ENCODE results near the gene CDH18.
"Not testable (repeated sequence)": the region's sequence is repeated elsewhere in the genome, so short reads cannot be mapped to it uniquely, and the experiment has no call there.

Gene CDH18

DNA sequence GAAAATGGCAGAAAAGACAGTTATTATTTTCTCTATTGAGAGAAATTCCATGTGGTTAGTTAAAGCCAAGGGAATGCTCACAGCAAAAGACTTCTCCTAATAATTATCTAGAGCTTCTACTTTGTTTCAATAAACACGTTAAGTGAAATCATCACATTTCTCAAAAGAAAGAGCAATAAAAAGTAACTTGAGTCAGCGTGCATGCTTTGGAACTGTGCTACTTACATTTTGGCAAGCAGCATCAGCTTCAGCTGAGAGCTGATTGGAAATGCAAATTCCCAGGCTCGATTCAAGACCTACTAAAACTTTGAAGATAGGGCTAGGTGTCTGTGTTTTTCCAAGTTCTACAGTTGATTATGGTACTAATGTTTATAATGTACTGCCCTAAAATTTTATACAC, 132.1 kb downstream of the CDH18 start:
- DNase-seq, result no peak

DNA sequence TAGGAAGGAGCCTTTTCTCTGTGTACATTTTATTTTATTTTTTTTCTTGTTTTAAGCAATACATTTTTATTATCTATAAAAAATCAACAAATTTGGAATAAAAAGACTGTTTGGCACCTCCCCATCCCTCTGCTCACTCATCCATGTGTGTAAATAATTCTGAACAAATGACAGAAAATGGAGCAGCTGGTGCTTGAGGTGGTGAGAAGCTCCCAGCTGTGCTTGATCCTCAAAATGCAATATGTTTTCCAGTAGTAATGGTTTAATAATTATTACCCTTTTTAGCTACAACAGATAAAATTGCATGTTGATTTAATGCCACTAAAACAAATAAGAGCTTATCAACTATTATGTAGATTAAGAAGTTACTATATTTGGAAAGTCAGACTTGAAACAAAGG, 132.5 kb downstream of the CDH18 start:
- DNase-seq, result no peak

DNA sequence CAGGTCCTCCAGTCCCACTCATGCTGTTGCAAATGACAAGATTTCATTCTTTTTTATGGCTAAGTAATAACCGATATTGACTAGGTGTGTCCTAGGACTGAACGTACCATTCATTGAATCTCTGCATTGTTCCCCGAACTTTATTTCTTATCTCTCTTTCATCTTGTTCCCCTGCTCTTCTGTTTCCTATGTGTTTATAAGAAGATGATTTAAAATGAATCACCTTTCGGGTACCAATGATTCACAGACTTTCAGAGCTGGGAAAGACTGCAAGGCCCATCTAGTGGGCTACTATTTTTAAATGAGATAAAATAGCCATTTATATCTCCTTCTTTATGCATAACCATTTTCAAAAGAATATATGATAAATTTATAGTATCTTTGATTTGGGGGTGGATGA, 133.0 kb downstream of the CDH18 start:
- DNase-seq, result no peak

DNA sequence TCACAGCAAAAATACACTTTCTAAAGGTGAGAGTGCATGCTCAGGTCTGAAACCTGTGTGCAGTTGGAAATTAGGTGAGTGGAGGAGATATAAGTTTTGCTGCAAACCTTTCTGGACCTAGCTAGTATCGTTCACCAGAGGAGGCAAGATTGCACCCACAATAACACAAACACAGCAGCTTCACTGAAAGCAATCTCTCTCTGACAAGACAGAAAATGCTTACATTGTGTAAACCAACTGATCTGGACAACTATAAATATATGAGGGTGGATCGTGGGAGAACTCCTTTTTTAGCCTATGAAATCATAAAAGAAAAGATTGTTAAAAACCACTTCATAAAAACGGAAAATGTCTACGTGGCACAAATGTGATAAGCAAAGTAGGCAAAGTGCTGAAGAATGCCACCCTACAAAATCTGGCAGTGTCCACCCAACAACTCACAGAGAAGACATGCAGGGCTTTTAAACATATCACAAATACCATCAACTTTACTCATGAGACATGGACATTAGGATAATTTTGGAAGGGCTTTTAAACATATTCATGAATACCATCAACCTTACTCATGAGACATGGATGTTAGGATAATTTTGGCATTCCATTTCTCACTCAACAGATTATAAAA, 134.3 kb downstream of the CDH18 start:
- no peak for DNase-seq

DNA sequence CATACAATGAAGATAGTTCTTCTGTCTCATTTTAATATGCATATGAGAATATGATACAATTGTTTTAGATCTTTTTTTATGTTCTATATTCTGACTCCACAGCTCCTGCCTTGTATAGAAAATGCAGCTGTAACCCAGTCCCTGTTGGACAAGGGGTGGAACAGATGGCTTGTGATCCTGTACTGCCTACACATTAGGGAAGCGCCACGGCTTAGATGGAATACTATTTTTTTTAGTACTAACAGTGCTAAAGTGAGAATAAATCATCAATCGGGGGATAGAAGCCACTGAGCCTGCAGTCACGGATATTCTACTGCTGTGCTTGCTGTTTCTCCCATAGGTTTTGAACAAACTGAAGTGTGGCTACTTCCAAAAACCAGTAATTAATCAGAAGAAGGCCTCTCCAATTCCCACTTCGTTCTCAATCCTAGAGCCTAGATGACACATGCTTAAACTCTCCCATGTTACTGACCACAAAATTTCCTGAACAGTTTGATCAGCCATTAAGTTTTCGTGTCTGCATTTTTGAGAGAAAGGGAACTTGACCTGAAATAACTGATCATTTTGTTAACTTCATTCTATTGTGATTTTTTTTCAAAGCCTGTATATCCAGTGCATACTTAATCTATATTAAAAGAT, 150.3 kb downstream of the CDH18 start:
- DNase-seq, result no peak

DNA sequence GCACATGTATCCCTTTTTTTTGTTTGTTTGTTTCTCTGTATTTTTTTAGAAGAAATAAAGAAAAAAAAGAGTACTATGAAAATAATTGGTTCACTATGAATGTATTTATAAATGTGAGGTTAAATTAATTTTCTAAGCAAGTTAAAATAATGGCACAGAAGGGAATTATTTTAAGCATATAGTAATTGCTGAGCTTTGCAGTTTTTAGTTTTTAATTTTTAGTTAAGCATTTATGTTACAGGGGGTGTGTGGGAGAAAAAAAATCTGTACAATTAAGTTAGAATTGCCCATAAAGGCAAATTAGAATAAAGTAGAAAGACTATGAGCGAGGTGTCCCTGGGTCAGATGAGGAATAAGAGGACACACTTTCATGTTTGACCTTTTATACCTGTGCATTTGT, 152.6 kb downstream of the CDH18 start:
- no peak for DNase-seq

DNA sequence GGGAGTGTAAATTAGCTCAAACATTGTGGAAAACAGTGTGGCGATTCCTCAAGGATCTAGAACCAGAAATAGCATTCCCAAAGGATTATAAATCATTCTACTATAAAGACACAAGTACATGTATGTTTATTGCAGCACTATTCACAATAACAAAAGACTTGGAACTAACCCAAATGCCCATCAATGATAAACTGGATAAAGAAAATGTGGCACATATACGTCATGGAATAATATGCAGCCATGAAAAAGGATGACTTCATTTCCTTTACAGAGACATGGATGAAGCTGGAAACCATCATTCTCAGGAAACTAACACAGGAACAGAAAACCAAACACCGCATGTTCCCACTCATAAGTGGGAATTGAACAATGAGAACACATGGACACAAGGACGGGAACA, 175.3 kb downstream of the CDH18 start:
- DNase-seq, result not testable (repeated sequence)

DNA sequence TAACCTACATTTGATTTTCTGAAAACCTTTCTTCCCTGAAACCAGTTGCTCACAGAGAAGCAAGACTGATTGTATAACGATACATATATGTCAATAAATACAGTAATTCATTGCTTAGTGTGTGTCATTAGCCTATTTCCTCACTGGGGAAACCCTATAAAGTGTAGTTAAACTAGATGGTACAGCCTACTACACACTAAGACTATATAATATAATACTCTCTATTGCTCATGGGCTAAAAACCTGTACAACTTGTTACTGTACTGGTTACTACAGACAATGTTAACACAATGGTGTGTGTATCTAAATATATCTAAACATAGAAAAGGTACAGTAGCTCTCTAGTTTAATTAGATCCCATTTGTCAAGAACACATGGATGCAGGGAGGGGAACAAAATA, 181.2 kb downstream of the CDH18 start:
- DNase-seq, result no peak

DNA sequence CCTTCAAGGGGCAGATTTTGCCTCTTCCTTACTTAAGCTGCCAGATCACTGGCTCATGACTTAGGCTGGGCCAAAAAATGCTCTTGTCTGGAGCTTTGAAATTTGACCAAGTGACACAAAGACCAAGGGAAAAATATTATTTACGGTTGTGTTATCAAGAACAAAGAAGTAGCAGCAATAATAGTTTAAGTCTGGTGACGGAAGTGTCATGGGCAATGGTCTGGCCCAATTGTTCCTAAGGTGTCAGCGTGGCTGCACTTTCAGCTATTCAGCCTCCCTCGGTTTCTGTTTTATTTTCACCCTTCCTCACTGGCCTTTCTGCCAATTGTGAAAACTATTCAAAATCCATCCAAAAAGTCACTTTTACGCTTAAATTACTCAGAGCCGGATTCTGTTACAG, 185.3 kb downstream of the CDH18 start:
- DNase-seq, result no peak

DNA sequence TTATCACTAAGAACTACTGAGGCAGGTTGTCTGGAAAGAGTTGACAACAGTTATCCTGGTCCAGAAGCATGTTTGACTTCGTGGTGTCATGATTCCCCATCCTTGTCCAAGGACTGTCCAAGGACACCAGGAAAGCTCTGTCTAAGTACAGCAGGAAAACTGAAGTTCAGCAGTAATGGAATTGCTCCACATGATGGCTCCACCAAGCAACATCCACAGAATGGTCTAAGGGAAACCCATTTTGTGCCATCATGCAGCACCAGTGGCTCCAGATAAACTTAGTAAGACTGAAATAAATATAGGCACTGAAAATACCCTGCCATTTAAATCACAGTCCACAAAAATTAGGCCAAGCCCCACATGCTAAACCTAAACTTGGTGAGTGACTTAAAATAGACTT, 192.8 kb downstream of the CDH18 start:
- DNase-seq, result no peak

DNA sequence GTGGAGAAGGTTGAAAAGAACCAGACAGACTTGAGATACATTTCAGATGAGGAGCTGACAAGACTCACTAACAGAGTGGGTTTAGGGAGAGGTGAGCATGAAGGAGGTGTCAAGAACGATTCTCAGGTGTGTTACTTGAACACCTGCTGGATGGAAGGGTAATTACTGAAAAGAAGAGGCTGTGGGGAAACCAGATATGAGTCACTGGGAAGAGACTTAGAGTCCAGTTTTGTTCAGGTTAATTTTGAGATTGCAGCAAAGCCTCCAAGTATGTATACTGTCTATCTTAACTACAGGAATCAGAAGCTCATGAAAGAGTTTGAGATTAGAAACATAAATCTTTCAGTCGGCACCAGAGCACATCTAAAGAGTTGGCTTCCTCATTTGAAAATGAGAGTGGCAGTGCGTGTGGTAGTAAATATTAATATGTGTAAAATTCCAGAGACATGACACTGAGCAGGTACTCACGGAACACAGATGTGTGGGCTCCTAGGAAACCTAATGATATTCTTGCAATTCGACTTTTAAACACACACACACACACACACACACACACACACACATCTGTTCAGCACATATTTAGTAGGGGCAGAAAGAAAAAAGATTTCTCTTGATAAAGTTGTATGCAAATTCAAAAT, 197.1 kb downstream of the CDH18 start:
- no peak for DNase-seq

DNA sequence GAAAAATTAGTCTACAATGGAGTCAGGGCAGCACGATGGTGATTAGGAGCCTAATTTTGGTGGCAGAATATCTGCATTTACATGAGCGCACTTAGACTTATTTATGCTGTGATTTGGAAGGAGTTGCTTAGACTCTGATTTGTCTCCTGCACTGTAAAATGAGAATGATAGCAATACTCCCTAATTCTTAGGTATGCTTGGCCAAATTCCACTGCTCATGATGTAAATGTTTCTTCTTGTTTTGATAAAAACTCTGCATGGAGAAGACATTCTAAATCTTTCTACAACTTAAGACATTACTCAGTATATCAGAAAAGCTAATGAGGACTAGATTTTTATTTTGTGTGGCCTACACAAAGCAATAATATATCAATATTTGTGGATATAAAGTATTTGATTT, 205.4 kb downstream of the CDH18 start:
- no peak for DNase-seq

DNA sequence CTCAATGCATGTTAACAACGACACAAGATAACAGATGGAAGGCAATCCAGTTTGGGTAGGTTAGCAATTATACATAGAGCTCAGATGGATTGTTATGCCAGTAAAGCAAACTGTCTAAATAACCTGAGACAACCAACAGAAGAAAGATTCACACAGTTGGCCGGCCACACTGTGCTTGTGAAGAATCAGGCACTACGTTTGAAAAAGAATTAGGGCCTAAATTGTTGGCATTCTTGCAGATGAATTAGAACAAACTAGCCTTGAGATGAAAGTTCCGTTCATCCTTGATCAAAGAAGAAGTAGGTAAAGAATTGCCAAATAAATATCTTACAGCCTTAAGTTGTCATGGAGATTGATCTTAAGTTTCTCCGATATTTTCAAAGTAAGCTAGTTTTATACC, 210.6 kb downstream of the CDH18 start:
- DNase-seq, result no peak

DNA sequence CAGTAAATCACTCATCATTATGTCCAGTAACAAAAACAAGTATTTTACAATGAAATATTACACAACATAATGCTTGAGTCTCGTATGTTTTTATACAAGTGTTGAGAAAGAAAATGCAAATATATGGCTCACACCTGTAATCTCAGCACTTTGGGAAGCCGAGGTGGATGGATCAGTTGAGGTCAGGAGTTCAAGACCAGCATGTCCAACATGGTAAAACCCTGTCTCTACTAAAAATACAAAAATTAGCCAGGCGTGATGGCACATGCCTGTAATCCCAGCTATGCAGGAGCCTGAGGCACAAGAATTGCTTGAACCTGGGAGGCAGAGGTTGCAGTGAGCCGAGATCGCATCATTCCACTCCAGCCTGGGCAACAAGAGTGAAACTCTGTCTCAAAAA, 211.1 kb downstream of the CDH18 start:
- not testable (repeated sequence) for DNase-seq

DNA sequence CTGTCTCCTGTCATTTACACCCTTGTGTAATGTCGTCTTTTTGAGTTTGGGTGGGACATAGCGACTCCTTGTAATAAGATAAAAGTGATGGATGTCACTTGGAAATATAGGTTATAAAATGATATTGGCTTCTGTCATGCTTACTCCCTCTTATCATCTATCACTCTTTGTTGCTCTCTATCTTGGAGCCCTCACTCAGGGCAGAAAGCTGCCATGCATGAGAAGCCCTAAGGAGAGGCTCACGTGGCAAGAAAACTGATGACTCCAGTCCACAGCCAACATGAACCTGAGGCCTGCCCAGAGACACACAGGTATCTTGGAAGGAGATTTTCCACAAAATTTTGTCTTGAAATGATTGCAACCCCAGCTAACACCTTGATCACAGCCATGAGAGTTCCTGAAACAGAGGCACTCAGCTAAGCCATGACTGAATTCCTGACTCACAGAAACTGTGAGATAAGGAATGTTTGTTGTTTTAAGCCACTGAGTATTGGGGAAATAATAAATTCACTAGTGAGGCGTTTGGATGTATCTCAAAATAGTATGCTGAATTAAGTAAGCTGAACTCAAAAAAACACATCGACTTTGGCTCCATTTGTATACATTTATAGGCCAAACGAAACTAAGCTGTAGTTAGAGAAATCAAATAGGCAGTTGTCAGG, 216.7 kb downstream of the CDH18 start:
- no peak for DNase-seq

DNA sequence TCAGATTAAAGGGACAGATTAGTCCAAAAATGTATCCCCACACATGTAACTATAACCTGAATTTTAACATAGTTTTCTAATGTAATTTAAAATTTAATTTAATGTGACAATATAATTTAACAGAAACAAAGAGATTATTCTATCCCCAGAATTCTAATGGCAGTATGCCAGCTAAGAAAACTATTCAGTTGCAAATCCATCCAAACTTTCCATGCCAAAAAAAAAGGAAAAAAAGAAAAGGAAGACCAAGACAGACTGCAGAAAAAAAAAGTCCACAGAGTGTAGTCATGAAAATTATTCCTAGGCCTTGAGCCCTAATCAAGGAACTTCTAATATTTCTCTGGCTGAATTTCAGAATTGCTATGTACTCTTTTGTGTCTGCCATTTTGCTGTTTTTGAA, 217.6 kb downstream of the CDH18 start:
- no peak for DNase-seq

DNA sequence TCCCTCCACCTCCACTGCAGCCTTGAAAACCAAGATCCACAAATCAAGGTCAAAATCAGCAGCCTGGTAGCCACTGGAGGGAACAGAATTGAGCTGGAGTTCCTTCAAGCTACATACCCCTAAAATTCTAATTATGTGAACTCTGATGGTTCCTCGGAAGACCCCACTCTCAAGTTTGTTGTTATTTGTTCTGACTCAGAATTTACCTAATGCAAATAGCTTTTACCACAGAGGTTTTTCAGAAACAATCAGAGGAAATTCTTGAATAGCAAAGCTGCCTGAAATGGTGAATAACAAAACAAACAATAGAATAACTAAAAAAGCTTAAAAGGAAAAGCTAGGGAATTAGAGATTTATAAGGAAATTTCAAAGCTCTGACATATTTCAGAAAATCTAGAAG, 220.0 kb downstream of the CDH18 start:
- no peak for DNase-seq

DNA sequence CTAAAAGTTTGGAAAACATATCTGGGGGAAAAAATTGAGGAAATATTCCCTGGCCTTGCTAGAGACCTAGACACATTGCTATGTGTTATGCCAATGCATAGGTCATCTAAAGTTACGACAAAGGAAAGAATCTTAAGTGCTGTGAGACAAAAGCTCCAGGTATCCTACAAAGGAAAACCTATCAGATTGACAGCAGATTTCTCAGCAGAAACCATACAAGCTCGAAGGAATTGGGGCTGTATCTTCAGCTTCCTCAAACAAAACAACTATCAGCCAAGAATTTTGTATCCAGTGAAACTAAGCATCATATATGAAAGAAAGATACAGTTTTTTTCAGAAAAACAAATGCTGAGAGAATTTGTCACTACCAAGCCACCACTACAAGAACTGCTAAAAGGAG, 234.4 kb downstream of the CDH18 start:
- no peak for DNase-seq

DNA sequence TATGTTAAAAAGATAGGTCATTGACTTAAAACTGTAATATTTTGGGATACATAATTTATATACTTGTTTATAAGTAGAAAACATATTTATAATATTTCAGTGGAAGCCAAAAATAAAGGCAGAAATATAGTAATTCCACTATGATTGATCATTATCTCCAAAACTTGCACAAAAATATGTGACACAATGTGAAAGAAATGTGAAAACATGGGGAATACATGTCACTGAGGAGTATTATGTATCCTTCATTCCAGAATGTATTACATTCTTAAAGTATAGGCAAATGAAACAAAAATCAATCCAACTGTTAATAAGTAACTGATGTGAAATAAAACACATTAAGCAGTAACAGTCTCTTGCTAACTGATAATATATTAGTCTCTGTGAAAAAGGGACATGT, 236.7 kb downstream of the CDH18 start:
- DNase-seq, result no peak

DNA sequence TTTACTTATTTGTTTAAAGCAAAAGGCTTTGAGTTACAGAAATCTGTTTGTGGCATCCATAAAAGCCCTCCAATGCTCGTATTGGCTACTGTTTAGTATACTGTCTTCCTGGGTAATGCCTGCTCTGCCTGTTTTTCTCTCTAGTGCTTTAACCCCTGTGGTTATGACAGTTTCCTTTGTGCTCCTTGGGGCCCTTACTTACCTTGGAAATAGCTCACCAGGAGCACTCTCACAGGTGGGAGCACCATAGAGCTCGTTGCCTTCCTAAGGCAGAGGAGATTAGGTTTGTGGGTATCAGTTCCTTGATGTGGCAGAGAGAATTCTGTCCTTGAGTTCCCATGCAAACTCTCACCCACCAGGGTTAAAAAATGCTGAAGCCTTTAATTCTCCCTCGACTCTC, 242.8 kb downstream of the CDH18 start:
- DNase-seq, result no peak

DNA sequence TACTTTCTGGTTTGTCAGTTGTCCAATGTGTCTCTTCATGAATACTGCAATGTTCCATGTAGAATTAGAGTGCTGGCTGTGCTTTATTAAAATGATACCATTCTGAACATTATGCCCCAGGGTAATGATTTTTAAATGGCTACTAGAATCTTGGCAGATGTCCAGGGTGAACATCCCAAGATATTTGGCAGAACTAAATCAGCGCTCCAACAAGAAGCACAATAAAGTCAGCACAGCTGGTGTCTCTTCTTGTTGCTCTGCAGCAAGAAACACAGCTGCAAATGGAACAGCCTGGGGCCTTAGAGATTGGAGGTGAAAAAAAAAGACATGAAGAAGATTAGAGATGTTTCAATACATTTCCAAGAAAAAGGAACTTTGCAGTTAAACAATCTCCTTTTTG, 248.3 kb downstream of the CDH18 start:
- no peak for DNase-seq

DNA sequence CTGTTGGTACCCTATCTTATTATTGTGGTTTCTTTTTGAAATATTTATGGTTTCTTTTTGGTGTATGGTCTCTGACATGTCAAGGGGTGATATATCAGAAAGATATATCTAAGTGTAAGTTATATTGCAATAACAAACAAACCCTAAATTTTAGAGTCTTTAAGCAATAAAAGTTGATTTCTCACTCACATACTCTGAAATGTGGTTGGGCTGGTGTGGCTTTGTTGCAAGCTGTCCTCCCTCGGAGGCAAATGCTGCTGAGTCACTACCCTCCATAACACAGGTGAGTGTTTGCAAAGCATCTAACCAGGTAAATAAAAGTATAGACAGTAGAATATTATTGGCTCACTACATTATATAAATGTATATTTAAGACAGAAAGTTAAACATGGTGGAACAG, 253.2 kb downstream of the CDH18 start:
- no peak for DNase-seq

DNA sequence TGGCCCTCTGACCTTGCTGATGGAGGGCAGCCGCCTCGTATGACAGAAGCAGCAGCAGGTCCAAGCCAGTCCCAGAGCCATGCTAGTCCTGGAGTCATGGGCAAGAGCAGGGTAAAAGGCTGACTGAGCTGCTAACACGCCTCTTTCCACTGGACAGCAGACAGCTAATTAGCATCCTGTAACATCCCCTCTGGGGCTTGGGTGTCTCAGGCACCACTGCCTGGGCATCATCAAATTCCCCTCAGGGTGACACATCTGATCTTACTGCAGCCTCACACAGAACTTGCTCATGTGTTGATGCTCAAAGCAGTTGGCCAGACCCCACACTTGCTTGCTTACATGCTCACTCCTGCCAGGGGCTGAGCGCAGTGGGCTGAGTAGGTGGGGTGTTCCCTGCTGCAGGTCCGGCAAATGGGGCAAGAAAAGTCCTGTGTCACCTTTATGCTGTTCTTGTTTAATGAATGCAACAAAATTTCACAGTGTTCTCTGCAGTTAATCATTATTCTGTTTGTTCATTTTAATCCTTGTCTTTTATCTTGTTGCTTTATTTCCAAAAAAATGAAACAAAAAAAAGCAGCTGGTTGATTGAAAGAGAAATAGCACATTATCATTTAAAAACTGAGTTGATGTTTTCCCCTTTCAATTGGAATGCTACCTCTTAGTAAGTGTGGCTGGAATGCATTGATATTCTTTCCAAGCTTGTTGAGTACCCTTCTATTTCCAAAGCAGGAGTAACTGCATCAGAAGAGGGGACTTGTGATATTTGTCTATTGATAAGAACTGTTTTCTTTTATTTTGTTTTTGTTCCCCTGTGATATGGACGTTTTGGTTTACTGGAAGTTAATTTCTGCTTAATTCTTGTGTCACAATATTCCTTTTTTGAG, 254.1 kb downstream of the CDH18 start:
- no peak for DNase-seq

Data from CD4-positive, alpha-beta T cell treated with Interleukin-1 beta for 1 hour (primary cell).